Hepatocyte (in vitro differentiated cells): ENCODE data around the gene DGKD. TPM values are rescaled to one million over a fixed set of nuclear protein-coding genes. Genes with fewer than 3 reads are reported as not detected.

Experiments used
- DNase-seq: peaks from one replicate; pipeline ENCODE4 v3.0.0-alpha.2; 2016; ENCODE audit warnings: low spot score
- H2AFZ ChIP-seq: fragments of 200-600 bp; sonication (generic); 2 replicates; pipeline ENCODE4 v1.6.0; 2016; ENCODE audit warnings: antibody characterized with exemption, mild to moderate bottlenecking
- H3K27ac ChIP-seq: fragments of 200-600 bp; sonication (generic); 2 replicates; pipeline ENCODE4 v1.5.1; 2016; ENCODE audit warnings: mild to moderate bottlenecking
- H3K27me3 ChIP-seq: fragments of 200-600 bp; sonication (generic); 2 replicates; pipeline ENCODE4 v1.6.1; 2016
- H3K36me3 ChIP-seq: fragments of 200-600 bp; sonication (generic); replicated peaks from 2 replicates; pipeline ENCODE4 v1.5.1; 2016; ENCODE audit warnings: low read depth; ENCODE audit not compliant: insufficient read depth
- H3K4me1 ChIP-seq: fragments of 200-600 bp; sonication (generic); 2 replicates; pipeline ENCODE4 v1.5.1; 2016; ENCODE audit warnings: mild to moderate bottlenecking, moderate library complexity; ENCODE audit not compliant: insufficient read depth
- H3K4me2 ChIP-seq: fragments of 200-600 bp; sonication (generic); 2 replicates; pipeline ENCODE4 v1.6.0; 2016
- H3K4me3 ChIP-seq: fragments of 200-600 bp; sonication (generic); 2 replicates; pipeline ENCODE4 v1.5.1; 2016; ENCODE audit warnings: mild to moderate bottlenecking
- H3K79me2 ChIP-seq: fragments of 200-600 bp; sonication (generic); 2 replicates; pipeline ENCODE4 v1.6.0; 2017; ENCODE audit warnings: mild to moderate bottlenecking
- H3K9me2 ChIP-seq: fragments of 200-600 bp; sonication (generic); replicated peaks from 2 replicates; pipeline ENCODE4 v1.6.0; 2017; ENCODE audit warnings: mild to moderate bottlenecking; ENCODE audit not compliant: insufficient read depth
- H3K9me3 ChIP-seq: fragments of 200-600 bp; sonication (generic); 2 replicates; pipeline ENCODE4 v1.5.1; 2016; ENCODE audit warnings: low read depth, mild to moderate bottlenecking
- H4K20me1 ChIP-seq: fragments of 200-600 bp; sonication (generic); 2 replicates; pipeline ENCODE4 v1.6.0; 2016; ENCODE audit warnings: mild to moderate bottlenecking; ENCODE audit not compliant: insufficient read depth, poor library complexity, severe bottlenecking
- EZH2 ChIP-seq: fragments of 200-600 bp; sonication (generic); IDR thresholded peaks from 2 replicates; pipeline ENCODE4 v1.6.1; 2016; ENCODE audit warnings: antibody characterized with exemption, mild to moderate bottlenecking, borderline replicate concordance
- EZH2phosphoT487 ChIP-seq: fragments of 200-600 bp; sonication (generic); IDR thresholded peaks from one replicate; pipeline ENCODE4 v1.6.1; 2018; ENCODE audit warnings: antibody characterized with exemption, mild to moderate bottlenecking, low read depth, moderate library complexity; ENCODE audit not compliant: unreplicated experiment, severe bottlenecking
- WGBS: methylation state at CpG from one replicate; pipeline ENCODE4 v1.1.6; 2016; ENCODE audit warnings: low lambda C conversion rate; ENCODE audit errors: missing lambda C conversion rate; 5-methylcytosine and 5-hydroxymethylcytosine counted together
- polyA plus RNA-seq: library from polyadenylated mRNA; unstranded; fragments of >200 nt; fragmentation: Nextera tagmentation; extraction: Ambion mirVana; gene quantifications from 2 replicates; pipeline ENCODE4 v1.2.1, GENCODE V29; 2016
- total RNA-seq: library from RNA; depleted of rRNA; stranded (reverse); fragments of >200 nt; gene quantifications from 2 replicates; pipeline ENCODE4 v1.2.3, GENCODE V29; 2014
- TF ChIP-seq, protein P1 (sequence below): fragments of 200-600 bp; sonication (generic); IDR thresholded peaks from 2 replicates; pipeline ENCODE4 v1.5.1; 2016; ENCODE audit warnings: antibody characterized with exemption, mild to moderate bottlenecking; ENCODE audit not compliant: poor library complexity

The DGKD gene
- total and polyA plus RNA-seq, 2 experiments from 2014 or later = 14.2 to 14.3 TPM

DNA sequence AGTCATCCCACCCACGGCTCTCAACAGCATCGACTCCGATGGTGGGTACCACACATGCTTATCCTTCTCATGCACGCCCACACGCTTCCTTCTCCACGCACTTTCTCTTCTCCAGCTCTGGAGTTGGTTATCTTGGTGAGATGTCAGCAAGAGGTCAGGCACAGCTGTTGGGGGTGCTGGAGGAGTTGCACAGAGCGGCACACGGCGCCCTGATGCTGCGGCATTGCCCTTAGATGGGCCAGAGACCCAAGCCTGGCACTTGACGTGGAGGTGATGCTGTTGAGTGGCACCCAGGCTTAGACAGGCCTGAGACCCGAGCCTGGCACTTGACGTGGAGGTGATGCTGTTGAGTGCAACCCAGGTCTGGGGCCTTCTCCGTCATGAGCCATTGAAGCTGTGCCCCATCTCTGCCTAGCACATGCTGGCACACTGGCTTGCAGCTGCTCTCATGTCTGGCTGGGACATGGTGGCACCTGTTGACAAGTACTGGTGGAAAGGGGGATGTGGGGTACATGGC, 83.2 kb downstream of the DGKD start:
- 97% methylated on average over 14 of the region's 14 CpGs for WGBS
- no peak for TF ChIP-seq EZH2
- no peak for TF ChIP-seq EZH2phosphoT487
- TF ChIP-seq, protein P1, sequence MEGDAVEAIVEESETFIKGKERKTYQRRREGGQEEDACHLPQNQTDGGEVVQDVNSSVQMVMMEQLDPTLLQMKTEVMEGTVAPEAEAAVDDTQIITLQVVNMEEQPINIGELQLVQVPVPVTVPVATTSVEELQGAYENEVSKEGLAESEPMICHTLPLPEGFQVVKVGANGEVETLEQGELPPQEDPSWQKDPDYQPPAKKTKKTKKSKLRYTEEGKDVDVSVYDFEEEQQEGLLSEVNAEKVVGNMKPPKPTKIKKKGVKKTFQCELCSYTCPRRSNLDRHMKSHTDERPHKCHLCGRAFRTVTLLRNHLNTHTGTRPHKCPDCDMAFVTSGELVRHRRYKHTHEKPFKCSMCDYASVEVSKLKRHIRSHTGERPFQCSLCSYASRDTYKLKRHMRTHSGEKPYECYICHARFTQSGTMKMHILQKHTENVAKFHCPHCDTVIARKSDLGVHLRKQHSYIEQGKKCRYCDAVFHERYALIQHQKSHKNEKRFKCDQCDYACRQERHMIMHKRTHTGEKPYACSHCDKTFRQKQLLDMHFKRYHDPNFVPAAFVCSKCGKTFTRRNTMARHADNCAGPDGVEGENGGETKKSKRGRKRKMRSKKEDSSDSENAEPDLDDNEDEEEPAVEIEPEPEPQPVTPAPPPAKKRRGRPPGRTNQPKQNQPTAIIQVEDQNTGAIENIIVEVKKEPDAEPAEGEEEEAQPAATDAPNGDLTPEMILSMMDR = no peak
- no peak for DNase-seq
- Histone ChIP-seq H3K4me1 (no peaks in the 10 kb centered on the region), H4K20me1 (no peaks in the 10 kb centered on the region), H3K9me2 (no peaks in the 10 kb centered on the region), H3K4me3 (no peak overlapping the region), H3K79me2 (no peaks in the 10 kb centered on the region), H3K27me3 (no peaks in the 10 kb centered on the region), H2AFZ (no peak overlapping the region), H3K9me3 (no peaks in the 10 kb centered on the region), H3K27ac (no peak overlapping the region), H3K4me2 (no peak overlapping the region), H3K36me3 (no peaks in the 10 kb centered on the region)

DNA sequence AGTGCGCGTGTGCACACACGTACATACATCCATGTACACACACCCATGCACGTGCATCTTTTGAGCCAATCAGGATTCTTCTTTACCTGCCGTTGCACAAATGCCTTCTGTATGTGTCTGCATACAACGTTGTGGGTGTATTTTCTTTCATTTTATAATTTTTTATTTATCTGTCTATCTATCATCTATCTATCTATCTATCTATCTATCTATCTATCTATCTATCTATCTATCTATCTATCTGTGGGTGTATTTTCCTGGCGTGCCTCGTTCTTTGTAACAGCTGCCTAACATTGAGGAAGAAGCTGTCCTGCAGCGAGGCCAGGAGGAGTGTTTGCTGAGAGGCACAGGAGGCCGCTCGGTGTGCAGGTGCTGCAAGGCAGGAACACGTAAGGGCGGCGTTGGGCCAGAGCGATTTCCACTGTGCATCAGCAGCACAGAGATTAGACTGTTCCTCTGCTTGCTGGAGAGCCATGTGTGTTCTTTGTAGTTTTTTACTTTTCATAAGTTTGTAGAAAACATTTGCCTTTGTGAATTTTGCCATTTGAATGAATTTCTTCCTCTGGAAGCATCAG, 84.4 kb downstream of the DGKD start:
- Histone ChIP-seq H3K4me1 (no peaks in the 10 kb centered on the region), H3K27me3 (no peaks in the 10 kb centered on the region), H3K9me2 (no peaks in the 10 kb centered on the region), H3K4me3 (no peak overlapping the region), H3K27ac (no peak overlapping the region), H3K9me3 (no peaks in the 10 kb centered on the region), H4K20me1 (no peaks in the 10 kb centered on the region), H3K4me2 (no peak overlapping the region), H3K36me3 (no peaks in the 10 kb centered on the region), H2AFZ (no peak overlapping the region), H3K79me2 (no peaks in the 10 kb centered on the region)
- TF ChIP-seq EZH2phosphoT487 (no peak), EZH2 (no peak)
- TF ChIP-seq, protein P1 = no peak
- WGBS = 96% methylated on average over 15 of the region's 15 CpGs
- DNase-seq = no peak

DNA sequence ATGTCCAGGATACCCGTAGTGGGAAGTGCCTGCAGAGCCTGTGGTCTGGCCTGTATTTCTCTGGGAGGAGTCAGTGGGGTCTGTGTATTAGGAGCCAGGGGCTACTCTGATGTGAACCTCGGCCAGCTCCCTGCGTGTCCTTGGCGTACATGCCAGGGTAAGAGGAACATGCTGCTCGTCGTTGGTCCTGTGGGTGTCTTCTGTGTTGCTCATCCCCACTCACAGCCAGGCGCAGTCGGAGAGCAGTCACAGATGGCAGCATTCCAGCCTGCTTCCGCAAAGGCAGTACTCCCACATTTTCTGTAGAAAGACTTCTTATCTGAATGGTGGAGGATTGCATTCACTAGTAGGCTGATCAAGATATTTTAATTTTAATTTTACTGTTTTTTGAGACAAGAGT, 84.9 kb downstream of the DGKD start:
- no peaks in the 10 kb centered on the region for H3K9me2 ChIP-seq
- H3K4me1 ChIP-seq = no peaks in the 10 kb centered on the region
- H3K36me3 ChIP-seq = no peaks in the 10 kb centered on the region
- no peaks in the 10 kb centered on the region for H3K27me3 ChIP-seq
- no peak overlapping the region for H3K27ac ChIP-seq
- WGBS = 91% methylated on average over 9 of the region's 9 CpGs
- no peak overlapping the region for H3K4me3 ChIP-seq
- DNase-seq = no peak
- no peaks in the 10 kb centered on the region for H3K9me3 ChIP-seq
- TF ChIP-seq EZH2phosphoT487 (no peak), EZH2 (no peak)
- TF ChIP-seq, protein P1 = no peak
- H3K79me2 ChIP-seq = no peaks in the 10 kb centered on the region
- no peaks in the 10 kb centered on the region for H4K20me1 ChIP-seq
- H2AFZ ChIP-seq = no peak overlapping the region
- no peak overlapping the region for H3K4me2 ChIP-seq
